Transverse colon (tissue), 3 donors: ENCODE measurements around the gene C1orf52.

ENCODE experiments used
- CTCF ChIP-seq, 5 experiments: fragments of 200-600 bp in 3 of 5; fragments of 450-650 bp in 2 of 5; sonication (generic) in 3 of 5; IDR thresholded peaks; 1 replicate in 2 of 5; 2 replicates in 3 of 5; pipeline ENCODE4 v1.5.1; 2016 to 2017; ENCODE audit warnings: antibody characterized with exemption in 5 of 5, inconsistent platforms in 3 of 5, mild to moderate bottlenecking in 2 of 5, moderate library complexity in 1 of 5
- POLR2A ChIP-seq: fragments of 450-650 bp; IDR thresholded peaks from one replicate; pipeline ENCODE4 v1.6.1; 2016; ENCODE audit warnings: antibody characterized with exemption, mild to moderate bottlenecking, moderate library complexity

GRCh38 chr1:85300140-85300539 lies 40.7 kb upstream of the C1orf52 start:
- TF ChIP-seq CTCF (IDR thresholded peaks at IDR 0.05) (no peak), POLR2A (no peak)
